ENCODE measurements around the gene TLCD1. TPM values are rescaled to one million over a fixed set of nuclear protein-coding genes. Genes with fewer than 3 reads are reported as not detected.
A peak's percentile ranks its signal among the peaks of the same experiment; 100 is the strongest.

The TLCD1 gene
- polyA plus RNA-seq, 4 donors = 14.3 to 20.1 (median 17.9) TPM

DNA sequence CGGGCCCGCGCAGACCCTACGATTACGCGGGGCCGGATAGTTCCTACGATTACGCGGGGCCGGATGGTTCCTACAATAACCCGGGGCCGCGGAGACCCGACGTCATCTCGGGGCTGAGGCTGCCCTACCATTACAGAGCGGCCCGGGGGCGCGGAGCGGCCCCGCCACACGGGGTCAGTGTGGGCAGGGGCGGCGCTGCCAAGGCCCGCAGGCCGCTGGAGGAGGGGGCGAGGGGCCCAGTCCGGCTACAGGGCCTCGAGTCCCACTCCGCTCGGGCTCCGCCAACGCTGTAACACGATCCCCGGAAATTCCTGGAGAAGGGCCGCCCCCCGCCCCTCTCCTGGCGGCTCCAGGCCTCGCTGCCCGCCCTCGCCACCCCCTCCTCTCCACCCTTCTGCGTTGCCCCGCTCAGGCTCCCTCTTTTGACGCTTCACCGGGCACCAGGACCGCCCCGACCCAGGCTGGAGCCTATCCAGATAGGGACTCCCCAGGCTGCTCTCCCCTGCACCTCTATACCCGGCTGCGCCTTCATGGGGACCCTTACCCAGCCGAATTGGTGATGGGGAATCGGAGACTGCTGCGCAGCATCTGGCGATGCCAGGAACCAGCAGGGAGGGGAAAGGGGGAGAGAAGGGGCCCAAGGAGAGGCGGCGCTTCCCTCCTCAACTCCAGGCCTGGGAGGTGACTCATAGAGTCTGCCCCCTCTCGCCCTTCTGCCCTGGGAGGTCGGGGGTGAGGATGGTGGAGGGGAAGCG, 8.3 kb downstream of the TLCD1 start, which contains the start of gene RAB34:
Gene RAB34 (minus strand): TSS at position 291 of the 755 bp plus-strand sequence. CDS start 602 bp downstream, outside the sequence.
- DNase-seq (ENCODE audit: low read depth in 4 of 4, low spot score in 2 of 4) = peak in 3 of 4 donors; percentile 81 to 87 (median 85)

DNA sequence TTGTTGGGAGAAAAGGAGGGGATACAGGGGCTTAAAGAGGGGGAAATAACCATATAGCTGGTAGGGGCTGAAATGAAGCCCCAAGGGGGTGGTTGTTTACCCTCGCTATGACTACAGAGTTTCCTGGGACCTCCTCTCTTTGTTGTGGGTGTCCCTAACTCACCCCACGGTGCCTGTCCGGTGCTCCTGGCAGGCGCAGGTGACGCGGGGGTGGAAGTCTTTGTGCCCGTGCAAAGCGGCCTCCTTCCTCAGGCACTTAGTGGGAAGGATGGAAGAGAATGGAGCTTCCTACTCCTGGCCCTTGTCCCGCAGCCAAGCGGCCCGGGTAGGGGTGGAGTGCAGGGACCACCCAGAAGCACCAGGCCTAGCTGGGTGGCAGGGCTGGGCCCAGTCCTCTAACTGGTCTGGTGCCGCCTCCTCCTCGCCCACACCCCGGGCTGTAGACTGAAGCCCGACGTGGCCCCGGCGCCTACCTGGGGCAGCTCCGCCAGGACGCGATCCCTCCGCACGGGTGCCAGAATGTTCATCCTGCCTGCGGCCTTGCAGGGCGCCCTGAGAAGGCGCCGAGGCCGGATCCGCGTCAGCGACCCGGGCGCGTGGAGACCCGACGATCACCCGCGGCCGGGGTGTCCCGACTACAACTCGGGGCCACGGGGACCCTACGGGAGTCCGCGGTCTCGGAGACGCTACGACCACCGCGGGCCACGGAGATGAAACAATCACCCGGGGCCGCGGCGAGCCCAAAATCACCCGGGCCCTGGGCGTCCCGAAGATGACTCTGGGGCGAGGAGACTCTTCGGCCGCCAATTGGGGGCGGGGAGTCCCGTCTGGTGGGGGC, 9.1 kb downstream of the TLCD1 start:
- DNase-seq (ENCODE audit: low read depth in 4 of 4, low spot score in 2 of 4) = no peak

DNA sequence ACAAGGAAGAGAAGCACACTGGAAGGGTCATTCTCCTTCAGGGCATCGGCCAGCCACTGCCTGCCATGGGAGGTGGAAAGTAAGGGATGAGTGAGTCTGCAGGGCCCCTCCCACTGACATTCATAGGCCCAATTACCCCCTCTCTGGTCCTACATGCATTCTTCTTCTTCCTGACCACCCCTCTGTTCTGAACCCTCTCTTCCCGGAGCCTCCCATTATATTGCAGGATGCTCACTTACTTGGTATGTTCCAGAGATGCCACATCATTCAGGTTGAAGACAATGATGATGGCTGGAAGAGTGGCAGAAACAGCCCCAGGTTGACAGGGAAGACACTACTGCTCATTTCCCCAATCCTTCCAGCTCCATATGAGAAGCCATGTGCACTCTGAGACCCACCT, 10.8 kb downstream of the TLCD1 start:
- DNase-seq (ENCODE audit: low read depth in 4 of 4, low spot score in 2 of 4) = no peak

DNA sequence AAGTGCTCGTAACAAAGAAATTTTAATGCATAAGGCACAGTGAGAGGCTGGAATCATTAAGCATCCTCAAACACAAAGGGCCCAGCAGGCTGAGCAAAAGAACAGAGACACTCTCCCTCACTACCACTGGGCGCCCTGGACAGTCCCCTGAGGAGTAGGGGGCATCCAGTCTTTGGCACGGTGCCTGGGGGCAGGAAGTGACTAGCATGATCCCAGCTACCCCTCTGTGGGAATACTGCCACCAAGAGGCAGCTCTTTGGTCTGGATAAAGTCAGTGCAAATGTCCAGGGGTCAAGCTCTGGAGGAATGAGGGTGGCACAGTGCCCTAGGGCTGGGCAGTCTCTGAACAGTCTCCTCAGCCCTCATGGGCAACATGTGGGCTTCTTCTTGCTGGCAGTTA, 11.8 kb downstream of the TLCD1 start:
- no peak for DNase-seq (ENCODE audit: low read depth in 4 of 4, low spot score in 2 of 4)

DNA sequence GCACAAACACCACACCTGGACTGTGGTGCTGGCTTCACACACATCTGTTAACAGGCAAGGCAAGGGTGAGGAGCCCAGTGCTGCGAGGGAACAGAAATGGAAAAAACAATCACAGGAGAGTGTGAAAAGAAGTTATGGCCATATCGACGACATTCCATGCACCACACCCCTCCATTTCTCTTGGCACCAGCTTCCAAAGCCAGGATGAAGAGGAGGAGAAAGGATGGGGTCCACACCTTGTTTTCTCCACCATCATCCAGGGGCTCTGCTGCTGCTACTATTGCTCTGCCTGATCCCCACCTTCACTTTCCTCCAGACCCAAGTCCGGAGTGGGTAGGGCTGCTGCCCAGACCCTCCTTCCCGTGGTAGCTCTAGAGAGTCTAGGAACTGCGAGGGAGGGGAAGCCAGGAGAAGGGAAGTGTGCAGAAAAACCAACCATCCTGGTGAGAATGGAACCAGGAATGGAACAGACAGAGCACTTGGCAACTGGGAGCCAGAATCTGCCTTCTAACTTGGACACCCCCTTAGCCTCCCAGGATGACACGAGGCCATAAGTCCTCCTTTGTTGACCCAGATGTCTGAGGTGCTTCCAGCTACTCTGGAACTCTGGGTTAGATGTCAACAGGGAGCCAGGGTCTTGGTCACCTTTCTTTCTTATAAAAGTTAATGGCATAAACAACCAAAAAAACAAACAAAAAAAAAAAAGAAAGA, 13.2 kb downstream of the TLCD1 start:
- DNase-seq (ENCODE audit: low read depth in 4 of 4, low spot score in 2 of 4) = no peak

DNA sequence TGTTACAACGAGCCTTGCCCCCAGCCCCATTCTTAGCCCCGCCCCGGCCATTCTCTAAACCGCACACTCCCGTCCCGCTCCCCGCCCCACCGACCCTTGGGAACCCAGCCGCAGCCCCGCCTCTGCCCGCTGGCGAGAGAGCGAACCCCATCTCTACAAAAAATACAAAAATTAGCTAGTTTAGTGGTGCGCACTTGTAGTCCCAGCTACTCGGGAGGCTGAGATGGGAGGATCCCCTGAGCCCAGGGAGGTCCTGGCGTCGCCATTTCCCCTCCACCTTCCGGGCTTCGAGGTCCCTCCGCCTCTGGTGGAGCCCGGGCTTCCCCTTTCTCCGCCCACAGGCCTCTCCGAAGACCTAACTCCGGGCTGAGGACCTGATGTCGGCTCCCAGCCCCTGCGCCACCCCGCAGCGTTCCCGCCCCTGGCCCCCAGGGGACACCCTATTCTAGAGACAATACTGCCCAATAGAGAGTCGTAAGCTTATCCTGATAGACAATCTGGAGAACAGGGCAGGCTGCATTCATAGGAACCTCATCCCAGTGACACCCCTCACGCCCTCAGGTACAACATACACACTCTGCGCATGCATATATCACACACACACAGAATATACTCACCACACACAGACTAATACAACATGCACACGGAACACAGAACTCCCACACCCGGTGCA, 13.9 kb downstream of the TLCD1 start:
- no peak for DNase-seq (ENCODE audit: low read depth in 4 of 4, low spot score in 2 of 4)

GRCh38 chr17:28711723-28712031, 14.4 kb downstream of the TLCD1 start, which contains the start of gene PROCA1:
Gene PROCA1, minus strand, starts transcription at chr17:28711888. Its CDS starts 228 bp downstream, at chr17:28711660.
- DNase-seq (ENCODE audit: low read depth in 4 of 4, low spot score in 2 of 4) = peak in 1 of 4 donors; percentile 48

DNA sequence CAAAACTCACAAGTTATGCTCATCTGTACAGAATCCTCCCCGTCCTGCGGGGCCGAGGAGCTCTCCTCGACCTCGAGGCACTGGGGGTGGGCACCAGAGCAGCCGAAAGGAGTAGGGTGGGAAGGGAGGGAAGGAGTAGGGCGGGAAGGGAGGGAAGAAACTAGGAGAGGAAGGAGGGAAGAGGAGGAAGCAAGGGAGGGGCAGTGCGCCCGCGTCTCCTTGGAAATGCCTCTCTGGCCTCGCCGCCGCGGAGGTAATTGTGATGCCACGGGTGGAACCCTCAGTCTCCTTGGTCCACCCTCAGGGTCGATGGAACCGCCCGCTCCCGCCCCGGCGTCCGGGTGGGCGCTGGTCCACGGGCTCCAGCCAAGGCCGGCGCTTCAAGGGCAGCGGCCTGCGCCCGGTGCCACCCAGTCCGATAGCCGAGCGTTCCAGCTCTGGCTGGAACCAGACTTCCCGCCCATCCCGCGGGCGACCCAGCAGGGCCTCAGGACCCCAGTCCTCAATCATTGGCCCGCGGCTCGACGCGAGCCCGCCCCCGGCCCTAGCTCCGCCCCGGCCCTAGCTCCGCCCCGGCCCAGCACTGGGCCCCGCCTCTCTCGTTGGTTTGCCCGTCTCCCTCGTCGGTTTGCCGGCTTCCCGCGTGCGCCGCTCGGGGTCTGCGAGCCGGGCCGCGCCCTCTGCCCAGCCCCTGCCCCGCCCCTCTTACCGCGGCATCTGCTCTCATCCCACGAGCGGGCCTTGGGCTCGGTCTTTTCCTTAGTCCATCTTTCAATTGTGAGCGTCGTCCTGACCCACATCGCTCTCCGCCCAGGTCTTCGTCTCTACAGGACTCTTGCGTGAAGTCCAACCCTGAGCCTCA, 14.9 kb downstream of the TLCD1 start:
- DNase-seq (ENCODE audit: low read depth in 4 of 4, low spot score in 2 of 4) = peak; percentile 80 to 89 (median 84)

DNA sequence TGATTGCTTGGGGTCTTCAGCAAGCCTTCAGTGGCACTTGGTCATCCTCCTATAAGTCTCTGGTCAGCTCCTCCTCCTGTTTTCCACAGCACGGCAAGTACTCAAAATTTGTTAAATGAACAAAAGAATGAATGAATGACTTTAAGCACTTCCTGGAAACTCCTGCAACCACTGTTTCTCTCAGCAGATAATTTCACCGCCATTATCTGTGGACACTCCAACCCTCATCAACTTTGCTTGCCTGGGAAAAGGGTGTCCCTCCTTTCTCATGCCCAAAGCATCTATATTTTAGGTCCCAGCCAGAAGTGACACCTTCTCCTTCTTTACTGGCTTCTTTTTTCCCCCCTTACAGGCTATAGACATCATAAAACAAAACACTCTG, 18.7 kb downstream of the TLCD1 start:
- no peak for DNase-seq (ENCODE audit: low read depth in 4 of 4, low spot score in 2 of 4)

DNA sequence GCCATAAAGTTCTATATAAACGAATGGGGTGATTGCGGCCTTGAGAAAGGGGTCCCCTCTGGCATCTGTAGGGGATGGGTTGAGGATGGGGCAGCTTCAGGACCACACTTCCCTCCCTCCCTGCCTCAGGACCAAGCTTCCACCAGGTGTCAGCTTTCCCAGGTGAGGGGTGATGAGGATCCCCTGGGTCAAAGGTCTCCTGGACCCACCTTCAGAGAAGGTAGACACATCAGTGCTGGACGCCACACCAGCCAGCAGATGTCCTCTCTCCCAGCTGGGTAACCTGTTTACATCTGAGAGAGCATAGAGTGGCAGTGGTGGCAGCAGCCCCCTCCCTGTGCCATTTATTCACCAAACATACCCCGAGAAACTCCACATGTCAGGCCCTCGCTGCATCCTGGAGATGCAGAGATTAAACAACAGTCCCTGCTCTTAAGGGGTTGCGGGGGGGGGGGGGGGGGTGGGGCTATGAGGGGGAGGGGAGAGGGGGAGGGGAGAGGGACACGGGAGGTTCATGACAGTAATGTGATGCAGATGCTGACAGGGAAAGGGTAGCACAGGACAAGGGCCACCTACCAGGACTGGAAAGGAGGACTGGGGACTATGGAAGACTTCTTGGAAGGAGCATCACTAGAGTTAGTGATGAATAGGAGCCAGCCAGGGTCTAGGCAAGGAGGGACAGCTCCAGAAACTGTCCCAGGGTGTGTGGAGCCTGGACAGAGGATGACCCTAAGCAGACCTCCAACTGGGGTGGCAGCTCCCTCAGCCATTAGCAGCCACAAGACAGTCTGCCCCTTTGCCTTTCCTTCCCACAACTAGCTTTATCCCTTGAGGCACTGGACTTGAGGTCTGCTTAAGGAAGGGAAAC, 19.3 kb downstream of the TLCD1 start:
- no peak for DNase-seq (ENCODE audit: low read depth in 4 of 4, low spot score in 2 of 4)

DNA sequence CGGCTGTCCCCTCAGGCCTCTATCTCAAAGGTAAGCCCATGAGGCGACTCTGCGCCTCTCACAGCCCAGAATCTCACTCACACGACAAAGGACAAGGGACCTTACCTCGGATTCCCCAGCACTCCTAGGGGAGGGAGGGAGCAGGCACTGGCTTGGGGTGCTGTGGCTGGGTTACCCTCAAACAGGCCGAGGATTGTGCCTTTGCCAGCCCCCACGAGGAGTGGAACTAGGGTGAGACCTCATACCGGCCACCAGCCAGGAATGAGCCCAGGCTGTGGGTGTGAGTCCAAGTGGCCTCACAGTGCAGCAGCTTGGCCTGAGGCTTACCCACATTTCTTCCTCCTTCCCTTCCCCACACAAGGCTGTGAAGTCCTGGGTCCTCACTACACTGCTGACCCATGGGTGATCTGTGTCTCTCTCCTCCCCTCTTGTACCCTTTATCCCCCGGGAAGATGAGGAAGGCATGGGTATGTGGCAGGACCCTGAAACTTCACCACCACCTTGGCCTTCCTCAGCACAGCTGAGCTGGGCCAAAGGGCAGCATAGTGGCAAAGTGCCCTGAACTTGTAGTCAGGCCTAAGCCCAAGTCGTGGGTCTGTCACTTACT, 20.2 kb downstream of the TLCD1 start:
- no peak for DNase-seq (ENCODE audit: low read depth in 4 of 4, low spot score in 2 of 4)

DNA sequence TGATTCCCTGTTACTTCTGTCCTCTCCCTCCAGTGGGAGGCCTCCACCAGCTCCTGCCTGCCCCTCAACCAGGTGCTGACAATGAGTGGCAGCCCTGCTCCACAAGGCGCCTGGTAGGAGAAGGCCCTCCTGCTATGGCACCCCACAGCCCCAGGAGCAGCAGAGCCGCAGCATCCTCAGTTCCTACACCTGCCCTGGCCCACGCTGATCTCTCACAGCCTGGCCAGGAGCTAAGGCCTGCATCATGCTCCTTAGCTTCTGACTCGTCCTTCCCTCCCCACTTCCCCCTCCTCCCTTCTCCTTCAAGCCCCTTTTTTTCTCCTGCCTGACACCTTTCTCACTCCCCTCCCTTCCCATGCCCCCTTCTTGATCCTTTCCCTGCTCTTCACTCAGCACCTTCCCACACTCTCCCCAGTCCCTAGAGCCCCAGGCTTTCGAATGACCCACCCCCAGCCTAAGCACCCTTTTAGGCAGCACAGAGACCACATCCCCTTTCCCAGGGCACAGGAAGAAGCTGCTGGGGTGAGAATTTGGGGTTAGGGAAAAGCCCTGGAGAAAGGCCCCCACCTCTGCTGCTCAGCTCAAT, 20.9 kb downstream of the TLCD1 start:
- no peak for DNase-seq (ENCODE audit: low read depth in 4 of 4, low spot score in 2 of 4)

- DNase-seq (ENCODE audit: low read depth in 4 of 4, low spot score in 2 of 4) = no peak
These were observed 21.7 kb downstream of the TLCD1 start for GRCh38 chr17:28704219-28704858.

DNA sequence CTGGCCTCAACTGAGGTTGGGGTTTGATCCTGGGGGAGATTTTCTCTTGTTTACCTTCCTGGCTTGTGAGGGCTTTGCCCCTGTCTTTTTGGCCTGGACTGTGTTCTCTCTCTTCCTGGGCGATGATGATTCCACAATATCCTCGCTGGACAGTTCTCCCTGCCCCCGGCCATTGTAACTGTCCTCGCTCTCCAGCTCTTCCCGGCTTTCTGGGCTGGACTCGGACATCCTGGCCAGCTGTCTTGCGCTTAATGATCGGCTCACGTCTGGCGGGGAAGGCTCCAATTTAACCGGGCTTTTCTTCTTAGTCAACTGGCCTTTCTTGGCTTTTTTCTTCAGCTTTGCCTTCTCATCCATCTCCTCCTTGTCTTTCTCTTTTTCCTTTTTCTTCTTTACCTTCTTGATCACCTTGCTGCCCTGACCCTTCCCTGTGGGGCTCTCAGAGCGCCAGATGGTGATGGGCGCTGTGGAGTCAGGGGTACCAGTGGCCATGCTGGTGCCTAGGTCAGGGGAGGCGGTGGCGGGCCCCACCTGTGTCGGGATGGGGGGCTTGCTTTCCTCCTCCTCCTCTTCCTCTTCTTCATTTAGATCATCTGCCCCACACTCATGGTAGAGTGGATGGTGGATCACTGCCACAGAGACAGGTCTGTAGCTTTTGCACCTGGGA, 22.3 kb downstream of the TLCD1 start:
- DNase-seq (ENCODE audit: low read depth in 4 of 4, low spot score in 2 of 4) = no peak

DNA sequence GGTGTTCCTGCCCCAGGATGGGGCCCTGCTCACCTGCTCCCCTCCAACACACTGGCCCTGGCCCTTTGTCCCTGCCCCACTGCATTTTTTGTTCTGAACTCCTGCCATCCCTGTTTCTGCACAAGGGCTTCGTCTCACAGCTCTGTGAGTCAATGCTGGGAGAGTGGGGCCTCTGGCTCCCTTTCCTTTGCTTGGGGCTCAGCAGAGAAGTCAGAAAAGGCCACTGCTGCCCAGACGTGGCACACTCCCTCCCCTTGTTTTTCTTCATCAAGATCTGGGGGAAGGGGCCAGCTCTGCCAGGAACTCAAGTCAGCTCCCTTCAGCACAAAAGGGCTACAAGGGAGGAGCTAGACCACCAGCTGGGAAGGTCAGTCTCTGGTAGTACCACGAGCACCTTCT, 23.3 kb downstream of the TLCD1 start:
- DNase-seq (ENCODE audit: low read depth in 4 of 4, low spot score in 2 of 4) = no peak

DNA sequence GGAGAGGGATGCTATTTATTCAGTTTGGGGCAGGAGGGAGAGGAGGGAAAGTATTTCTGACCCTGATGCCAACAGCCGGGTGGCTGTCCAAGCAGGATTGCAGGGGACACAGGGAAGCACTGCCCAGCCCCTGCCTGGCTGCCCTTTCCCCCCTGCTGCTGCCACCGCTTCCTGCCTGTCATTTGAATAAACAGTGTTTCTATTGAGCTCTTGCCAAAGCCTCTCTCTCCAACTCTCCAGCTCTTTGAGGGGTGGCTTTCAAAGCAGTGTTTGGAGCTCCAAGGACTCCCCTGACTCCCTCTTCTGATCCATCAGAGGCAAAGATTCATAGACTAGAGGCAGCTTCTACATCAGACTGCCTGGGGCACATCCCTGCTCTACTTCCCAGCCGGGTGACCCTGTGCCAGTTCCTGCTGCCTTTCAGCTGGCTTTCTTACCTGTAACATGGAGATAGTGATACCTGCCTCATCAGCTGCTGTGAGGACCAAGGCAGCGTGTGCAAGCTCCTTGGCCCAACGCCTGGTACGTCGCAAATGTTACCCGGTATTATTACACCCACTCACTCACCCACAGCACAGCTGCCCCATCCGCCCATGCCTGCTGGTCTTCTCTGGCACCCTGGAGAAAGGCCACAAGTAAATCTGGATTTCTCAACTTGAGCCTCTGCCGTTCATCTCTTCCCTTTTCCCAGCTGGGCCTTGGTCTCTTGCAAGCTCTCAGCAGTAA, 23.8 kb downstream of the TLCD1 start:
- no peak for DNase-seq (ENCODE audit: low read depth in 4 of 4, low spot score in 2 of 4)

Data from left renal cortex interstitium (tissue), 4 donors.